ENCODE measurements around the gene CHMP1B.

GRCh38 chr18:11844436-11844835 is 6.8 kb upstream of the CHMP1B start:
- TF ChIP-seq, protein P1, sequence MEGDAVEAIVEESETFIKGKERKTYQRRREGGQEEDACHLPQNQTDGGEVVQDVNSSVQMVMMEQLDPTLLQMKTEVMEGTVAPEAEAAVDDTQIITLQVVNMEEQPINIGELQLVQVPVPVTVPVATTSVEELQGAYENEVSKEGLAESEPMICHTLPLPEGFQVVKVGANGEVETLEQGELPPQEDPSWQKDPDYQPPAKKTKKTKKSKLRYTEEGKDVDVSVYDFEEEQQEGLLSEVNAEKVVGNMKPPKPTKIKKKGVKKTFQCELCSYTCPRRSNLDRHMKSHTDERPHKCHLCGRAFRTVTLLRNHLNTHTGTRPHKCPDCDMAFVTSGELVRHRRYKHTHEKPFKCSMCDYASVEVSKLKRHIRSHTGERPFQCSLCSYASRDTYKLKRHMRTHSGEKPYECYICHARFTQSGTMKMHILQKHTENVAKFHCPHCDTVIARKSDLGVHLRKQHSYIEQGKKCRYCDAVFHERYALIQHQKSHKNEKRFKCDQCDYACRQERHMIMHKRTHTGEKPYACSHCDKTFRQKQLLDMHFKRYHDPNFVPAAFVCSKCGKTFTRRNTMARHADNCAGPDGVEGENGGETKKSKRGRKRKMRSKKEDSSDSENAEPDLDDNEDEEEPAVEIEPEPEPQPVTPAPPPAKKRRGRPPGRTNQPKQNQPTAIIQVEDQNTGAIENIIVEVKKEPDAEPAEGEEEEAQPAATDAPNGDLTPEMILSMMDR (conservative IDR thresholded peaks at IDR 0.05), result no peak
- no peak for TF ChIP-seq ZFX (IDR thresholded peaks at IDR 0.05)
